ENCODE measurements around the gene SFMBT2.

DNA sequence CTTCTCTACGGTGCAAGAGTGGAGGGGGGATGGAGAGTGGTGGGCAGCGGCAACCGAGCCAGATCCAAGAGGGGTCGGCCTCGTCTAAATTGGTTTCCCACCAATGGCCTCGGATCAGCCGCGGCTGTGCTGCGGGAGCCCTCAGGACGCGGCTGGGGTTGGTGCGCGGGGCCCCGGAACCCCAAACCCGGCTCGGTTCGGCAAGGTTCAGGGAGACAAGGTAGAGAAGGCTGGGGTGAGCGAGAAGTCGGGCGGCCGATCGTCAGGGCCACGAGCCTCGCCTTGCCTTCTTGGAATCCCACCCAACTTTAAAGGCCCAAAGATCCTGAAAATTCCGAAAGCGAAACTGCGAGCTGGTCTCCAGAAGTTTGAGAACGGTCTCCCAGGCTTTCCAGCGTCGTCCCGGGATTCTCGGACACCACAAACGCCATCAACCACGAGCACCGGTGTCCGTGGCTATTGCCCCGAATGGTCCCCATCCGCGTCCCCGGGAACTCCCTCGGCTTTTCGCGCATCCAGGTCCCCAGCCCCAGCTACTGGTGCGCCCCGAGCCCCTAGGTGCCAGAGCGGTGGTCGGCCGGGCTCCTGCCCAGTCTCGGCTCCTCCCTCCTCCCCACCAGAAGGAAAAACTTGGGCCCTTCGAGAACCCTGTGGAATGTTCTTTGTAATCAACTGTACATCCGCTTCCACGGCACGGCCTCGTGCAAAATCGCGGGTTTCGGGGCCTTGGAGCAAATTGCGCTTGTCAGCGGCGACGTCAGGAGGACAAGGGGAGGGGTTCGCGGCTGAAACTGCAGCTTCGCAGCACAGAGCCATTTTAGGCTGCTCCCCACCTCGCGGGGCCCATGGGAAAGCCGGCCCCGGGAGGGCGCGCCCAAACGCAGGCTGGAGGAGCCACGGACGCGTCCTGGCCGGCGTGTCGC is 3.2 kb downstream of the SFMBT2 start:
- TF ChIP-seq, protein P1, sequence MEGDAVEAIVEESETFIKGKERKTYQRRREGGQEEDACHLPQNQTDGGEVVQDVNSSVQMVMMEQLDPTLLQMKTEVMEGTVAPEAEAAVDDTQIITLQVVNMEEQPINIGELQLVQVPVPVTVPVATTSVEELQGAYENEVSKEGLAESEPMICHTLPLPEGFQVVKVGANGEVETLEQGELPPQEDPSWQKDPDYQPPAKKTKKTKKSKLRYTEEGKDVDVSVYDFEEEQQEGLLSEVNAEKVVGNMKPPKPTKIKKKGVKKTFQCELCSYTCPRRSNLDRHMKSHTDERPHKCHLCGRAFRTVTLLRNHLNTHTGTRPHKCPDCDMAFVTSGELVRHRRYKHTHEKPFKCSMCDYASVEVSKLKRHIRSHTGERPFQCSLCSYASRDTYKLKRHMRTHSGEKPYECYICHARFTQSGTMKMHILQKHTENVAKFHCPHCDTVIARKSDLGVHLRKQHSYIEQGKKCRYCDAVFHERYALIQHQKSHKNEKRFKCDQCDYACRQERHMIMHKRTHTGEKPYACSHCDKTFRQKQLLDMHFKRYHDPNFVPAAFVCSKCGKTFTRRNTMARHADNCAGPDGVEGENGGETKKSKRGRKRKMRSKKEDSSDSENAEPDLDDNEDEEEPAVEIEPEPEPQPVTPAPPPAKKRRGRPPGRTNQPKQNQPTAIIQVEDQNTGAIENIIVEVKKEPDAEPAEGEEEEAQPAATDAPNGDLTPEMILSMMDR (IDR thresholded peaks at IDR 0.05): no peak
- no peak for TF ChIP-seq POLR2A (IDR thresholded peaks at IDR 0.05)

Measured in body of pancreas (tissue), 4 donors.